HepG2 (cell line): ENCODE results near the gene AP3D1. TPM values are rescaled to one million over a fixed set of nuclear protein-coding genes. Genes with fewer than 3 reads are reported as not detected.
A peak's percentile ranks its signal among the peaks of the same experiment; 100 is the strongest.

ENCODE experiments used
- ATM ChIP-seq: fragments of 450-650 bp; IDR thresholded peaks from 2 replicates; pipeline ENCODE4 v1.7.1; 2017; ENCODE audit warnings: mild to moderate bottlenecking, borderline replicate concordance
- FOXA3 ChIP-seq: IDR thresholded peaks from 2 replicates; pipeline ENCODE4 v1.6.1; 2016; ENCODE audit warnings: missing genetic modification reagents, missing compliant biosample characterization
- FOXC1 ChIP-seq: sonication (generic); formaldehyde crosslinking; IDR thresholded peaks from 2 replicates; pipeline ENCODE4 v1.8.0; 2022; ENCODE audit warnings: mild to moderate bottlenecking, missing genetic modification reagents, borderline replicate concordance
- HDAC6 ChIP-seq: fragments of 200-600 bp; sonication (generic); IDR thresholded peaks from 2 replicates; pipeline ENCODE4 v1.7.0; 2017; ENCODE audit warnings: mild to moderate bottlenecking, antibody characterized with exemption, low read length, low read depth
- MED13 ChIP-seq: sonication (generic); formaldehyde crosslinking; IDR thresholded peaks from 2 replicates; pipeline ENCODE4 v1.5.0; 2020; ENCODE audit warnings: missing genetic modification reagents
- NCOR1 ChIP-seq: fragments of 200-600 bp; sonication (generic); IDR thresholded peaks from 2 replicates; pipeline ENCODE4 v1.7.0; 2017; ENCODE audit warnings: antibody characterized with exemption, low read length, borderline replicate concordance
- PLRG1 ChIP-seq: fragments of 450-650 bp; conservative IDR thresholded peaks from 2 replicates; pipeline ENCODE4 v1.6.1; 2016
- RBM39 ChIP-seq: fragments of 200-400 bp; formaldehyde crosslinking; IDR thresholded peaks from one replicate; pipeline ENCODE4 v1.6.1; 2018; ENCODE audit warnings: antibody characterized with exemption, mild to moderate bottlenecking, low read depth, low read length; ENCODE audit not compliant: poor library complexity, severe bottlenecking
- SCMH1 ChIP-seq: sonication (generic); formaldehyde crosslinking; IDR thresholded peaks from 2 replicates; pipeline ENCODE4 v1.9.0; 2021; ENCODE audit warnings: missing genetic modification reagents, mild to moderate bottlenecking, borderline replicate concordance
- SNAI1 ChIP-seq: sonication (generic); formaldehyde crosslinking; IDR thresholded peaks from 2 replicates; pipeline ENCODE4 v1.5.0; 2020; ENCODE audit warnings: mild to moderate bottlenecking, missing genetic modification reagents, borderline replicate concordance
- TAF1 ChIP-seq: sonication (generic); formaldehyde crosslinking; IDR thresholded peaks from 2 replicates; pipeline ENCODE4 v1.4.0; 2020; ENCODE audit warnings: missing genetic modification reagents
- TBL1XR1 ChIP-seq: fragments of 150-350 bp; IDR thresholded peaks from 2 replicates; pipeline ENCODE4 v1.6.1; 2014; ENCODE audit warnings: borderline replicate concordance, low read length; ENCODE audit not compliant: partially characterized antibody
- TEAD3 ChIP-seq: optimal IDR thresholded peaks from 2 replicates; pipeline ENCODE3; 2016; ENCODE audit warnings: borderline replicate concordance
- THAP7 ChIP-seq: sonication (generic); formaldehyde crosslinking; IDR thresholded peaks from 2 replicates; pipeline ENCODE4 v1.8.1; 2023; ENCODE audit warnings: mild to moderate bottlenecking, missing genetic modification reagents
- WIZ ChIP-seq: sonication (generic); formaldehyde crosslinking; IDR thresholded peaks from 2 replicates; pipeline ENCODE4 v1.5.1; 2020; ENCODE audit warnings: mild to moderate bottlenecking, missing genetic modification reagents
- ZFP82 ChIP-seq: sonication (generic); formaldehyde crosslinking; IDR thresholded peaks from 2 replicates; pipeline ENCODE4 v1.5.1; 2020; ENCODE audit warnings: mild to moderate bottlenecking, missing genetic modification reagents, borderline replicate concordance
- ZNF33B ChIP-seq: sonication (generic); formaldehyde crosslinking; IDR thresholded peaks from 2 replicates; pipeline ENCODE4 v1.5.1; 2020; ENCODE audit warnings: mild to moderate bottlenecking, missing genetic modification reagents
- ZNF740 ChIP-seq: sonication (generic); formaldehyde crosslinking; IDR thresholded peaks from 2 replicates; pipeline ENCODE4 v1.4.0; 2020; ENCODE audit warnings: missing genetic modification reagents
- ZNF776 ChIP-seq: sonication (generic); formaldehyde crosslinking; IDR thresholded peaks from 2 replicates; pipeline ENCODE4 v1.4.0; 2020; ENCODE audit warnings: mild to moderate bottlenecking, missing genetic modification reagents
- ZNF777 ChIP-seq: sonication (generic); formaldehyde crosslinking; IDR thresholded peaks from 2 replicates; pipeline ENCODE4 v1.4.0; 2020; ENCODE audit warnings: missing genetic modification reagents
- ZNF780A ChIP-seq: sonication (generic); formaldehyde crosslinking; IDR thresholded peaks from 2 replicates; pipeline ENCODE4 v1.8.0; 2022; ENCODE audit warnings: mild to moderate bottlenecking, missing genetic modification reagents, moderate library complexity
- ZNF788 ChIP-seq: sonication (generic); formaldehyde crosslinking; IDR thresholded peaks from 2 replicates; pipeline ENCODE4 v1.5.0; 2020; ENCODE audit warnings: mild to moderate bottlenecking, missing genetic modification reagents, borderline replicate concordance
- ZNF83 ChIP-seq: sonication (generic); formaldehyde crosslinking; IDR thresholded peaks from 2 replicates; pipeline ENCODE4 v1.4.0; 2020; ENCODE audit warnings: missing genetic modification reagents, mild to moderate bottlenecking, borderline replicate concordance
- ZXDC ChIP-seq: sonication (generic); formaldehyde crosslinking; IDR thresholded peaks from 2 replicates; pipeline ENCODE4 v1.5.0; 2020; ENCODE audit warnings: mild to moderate bottlenecking, missing genetic modification reagents
- polyA plus RNA-seq, 8 experiments: library from polyadenylated mRNA; depleted of rRNA in 3 of 8; stranded (reverse) in 7 of 8; unstranded in 1 of 8; fragments of >200 nt; fragmentation: Illumina TruSeq in 4 of 8; extraction: Trizol in 4 of 8; gene quantifications; 2 replicates each; pipeline versions ENCODE4 v1.2.1 to v1.2.3, GENCODE V29; 2011 to 2016; ENCODE audit warnings: low read depth in 4 of 8, missing spikeins in 1 of 8, mixed read lengths in 1 of 8; ENCODE audit not compliant: insufficient read depth in 1 of 8
- total RNA-seq, 5 experiments: library from RNA; depleted of rRNA; stranded (reverse); fragments of >200 nt; fragmentation: Illumina TruSeq; extraction: Trizol; gene quantifications; 2 replicates each; pipeline ENCODE4 v1.2.3, GENCODE V29; 2016; ENCODE audit warnings: low read depth in 1 of 5
- TF ChIP-seq, protein P1 (sequence below): sonication (generic); formaldehyde crosslinking; IDR thresholded peaks from 2 replicates; pipeline ENCODE4 v1.5.0; 2020; ENCODE audit warnings: mild to moderate bottlenecking, missing genetic modification reagents, borderline replicate concordance

Gene AP3D1
- total and polyA plus RNA-seq, 2 of the 13 experiments (the other 11 are each of a cell fraction or from before 2014, with no cell fraction given) = 68.0 to 82.6 TPM

DNA sequence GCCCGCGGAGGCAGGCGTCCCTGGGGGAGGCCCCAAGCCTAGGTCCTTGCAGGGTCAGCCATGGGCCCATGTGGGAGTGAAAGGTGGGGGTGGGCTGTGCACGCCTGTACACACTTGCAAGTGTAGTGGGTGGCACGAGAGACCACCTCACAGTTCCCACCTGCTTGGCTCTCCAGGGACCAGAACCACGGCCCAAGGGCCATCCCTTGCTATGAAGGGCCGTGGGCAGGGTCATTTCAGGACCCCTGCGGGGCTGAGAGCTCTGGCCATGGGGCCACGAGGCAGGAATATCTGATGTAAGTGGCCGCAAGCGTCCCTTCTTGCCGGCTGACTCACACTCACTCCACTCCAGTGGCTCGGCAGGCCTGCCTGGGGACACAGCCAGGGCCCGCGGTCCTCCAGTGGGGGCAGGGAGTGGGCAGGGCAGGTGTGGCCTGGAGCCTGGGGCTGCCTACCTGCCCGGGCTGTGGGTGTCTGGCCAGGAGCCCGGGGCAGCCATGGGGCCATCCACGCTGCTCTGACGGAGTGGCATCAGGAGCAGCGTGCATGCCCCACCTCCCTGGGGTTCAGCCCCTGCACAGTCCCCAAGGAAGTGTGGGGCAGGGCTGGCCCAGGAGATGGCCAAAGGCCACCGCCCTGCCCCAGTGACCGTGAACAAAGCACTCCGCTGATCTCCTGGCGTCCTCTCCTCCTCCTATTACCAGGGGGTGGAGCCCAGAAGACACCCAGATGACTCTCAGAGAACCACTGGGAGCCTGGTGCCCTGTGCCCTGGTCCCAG, 91.8 kb downstream of the AP3D1 start (continued):
- no peak for TF ChIP-seq HDAC6
- TF ChIP-seq ATM = no peak
- peak; percentile 71 for TF ChIP-seq ZNF788 (CRISPR knock-in tag)
- peak; percentile 75 for TF ChIP-seq TAF1
- no peak for TF ChIP-seq ZXDC (CRISPR knock-in tag)
- TF ChIP-seq SCMH1 = no peak
- no peak for TF ChIP-seq TBL1XR1
- TF ChIP-seq ZNF740 (CRISPR knock-in tag) = no peak
- no peak for TF ChIP-seq SNAI1 (CRISPR knock-in tag)
- no peak for TF ChIP-seq ZFP82 (CRISPR knock-in tag)
- no peak for TF ChIP-seq PLRG1
- TF ChIP-seq WIZ (CRISPR knock-in tag) = no peak
- peak; percentile 83 for TF ChIP-seq THAP7 (CRISPR knock-in tag)
- no peak for TF ChIP-seq ZNF83 (CRISPR knock-in tag)
- TF ChIP-seq ZNF777 (CRISPR knock-in tag) = no peak; the same call in 1 of the 2 replicates
- TF ChIP-seq FOXC1 (CRISPR knock-in tag) = peak; percentile 78
- peak; percentile 48 for TF ChIP-seq TEAD3 (CRISPR knock-in tag)
- no peak for TF ChIP-seq ZNF780A (CRISPR knock-in tag)
- 0 out of 2 replicates have a peak, but pooled peaks have one; percentile 11 for TF ChIP-seq FOXA3 (CRISPR knock-in tag)
- TF ChIP-seq NCOR1 = no peak
- TF ChIP-seq ZNF776 = 0 out of 2 replicates have a peak, but pooled peaks have one; percentile 78
- TF ChIP-seq MED13 (CRISPR knock-in tag) = 0 out of 2 replicates have a peak, but pooled peaks have one; percentile 14
- TF ChIP-seq ZNF33B (CRISPR knock-in tag) = 0 out of 2 replicates have a peak, but pooled peaks have one; percentile 21
- TF ChIP-seq RBM39 = peak; percentile 16
- TF ChIP-seq, protein P1, sequence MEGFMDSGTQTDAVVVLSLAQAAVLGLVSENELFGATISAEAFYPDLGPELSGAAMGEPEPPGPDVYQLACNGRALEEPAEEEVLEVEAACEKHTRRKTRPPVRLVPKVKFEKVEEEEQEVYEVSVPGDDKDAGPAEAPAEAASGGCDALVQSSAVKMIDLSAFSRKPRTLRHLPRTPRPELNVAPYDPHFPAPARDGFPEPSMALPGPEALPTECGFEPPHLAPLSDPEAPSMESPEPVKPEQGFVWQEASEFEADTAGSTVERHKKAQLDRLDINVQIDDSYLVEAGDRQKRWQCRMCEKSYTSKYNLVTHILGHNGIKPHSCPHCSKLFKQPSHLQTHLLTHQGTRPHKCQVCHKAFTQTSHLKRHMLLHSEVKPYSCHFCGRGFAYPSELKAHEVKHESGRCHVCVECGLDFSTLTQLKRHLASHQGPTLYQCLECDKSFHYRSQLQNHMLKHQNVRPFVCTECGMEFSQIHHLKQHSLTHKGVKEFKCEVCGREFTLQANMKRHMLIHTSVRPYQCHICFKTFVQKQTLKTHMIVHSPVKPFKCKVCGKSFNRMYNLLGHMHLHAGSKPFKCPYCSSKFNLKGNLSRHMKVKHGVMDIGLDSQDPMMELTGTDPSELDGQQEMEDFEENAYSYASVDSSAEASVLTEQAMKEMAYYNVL (CRISPR knock-in tag) = peak; percentile 79; the same call in 1 of the 2 replicates
